KMS-11 (cell line): ENCODE data around the gene LDLRAD3.

Source experiments
- H2AFZ ChIP-seq: fragments of 200-600 bp; sonication (generic); 2 replicates; pipeline ENCODE4 v1.6.1; 2016; ENCODE audit warnings: antibody characterized with exemption, mixed run types, low read depth
- H3K27ac ChIP-seq: fragments of 200-600 bp; sonication (generic); 2 replicates; pipeline ENCODE4 v1.6.1; 2016; ENCODE audit warnings: mild to moderate bottlenecking, mixed run types
- H3K27me3 ChIP-seq: fragments of 200-600 bp; sonication (generic); 2 replicates; pipeline ENCODE4 v1.6.1; 2017; ENCODE audit warnings: mild to moderate bottlenecking, low read depth, mixed run types, moderate library complexity; ENCODE audit not compliant: insufficient read depth
- H3K36me3 ChIP-seq: fragments of 200-600 bp; sonication (generic); 2 replicates; pipeline ENCODE4 v1.6.1; 2017; ENCODE audit warnings: mild to moderate bottlenecking, mixed run types; ENCODE audit not compliant: insufficient read depth
- H3K4me1 ChIP-seq: fragments of 200-600 bp; sonication (generic); 2 replicates; pipeline ENCODE4 v1.6.1; 2016; ENCODE audit warnings: mild to moderate bottlenecking, low read depth, mixed run types; ENCODE audit not compliant: poor library complexity, severe bottlenecking
- H3K4me2 ChIP-seq: fragments of 200-600 bp; sonication (generic); 2 replicates; pipeline ENCODE4 v1.7.0; 2016; ENCODE audit warnings: mild to moderate bottlenecking, mixed run types
- H3K4me3 ChIP-seq: fragments of 200-600 bp; sonication (generic); IDR thresholded peaks from 2 replicates; pipeline ENCODE4 v1.6.1; 2017; ENCODE audit warnings: low read depth, low read length, mixed read lengths; ENCODE audit not compliant: insufficient read depth
- H3K79me2 ChIP-seq: fragments of 200-600 bp; sonication (generic); 2 replicates; pipeline ENCODE4 v1.6.1; 2016; ENCODE audit warnings: low read depth, mixed run types; ENCODE audit not compliant: insufficient read depth
- H3K9ac ChIP-seq: fragments of 200-600 bp; sonication (generic); 2 replicates; pipeline ENCODE4 v1.6.1; 2016; ENCODE audit warnings: mild to moderate bottlenecking, mixed run types
- H4K20me1 ChIP-seq: fragments of 200-600 bp; sonication (generic); 2 replicates; pipeline ENCODE4 v1.6.1; 2016; ENCODE audit warnings: mild to moderate bottlenecking, mixed run types; ENCODE audit not compliant: insufficient read depth
- CTCF ChIP-seq: fragments of 200-600 bp; sonication (generic); conservative IDR thresholded peaks from 2 replicates; pipeline ENCODE4 v1.6.1; 2017; ENCODE audit warnings: low read depth, mild to moderate bottlenecking, antibody characterized with exemption, low read length, moderate library complexity, mixed read lengths

Gene LDLRAD3

GRCh38 chr11:36108881-36109589 lies 165.2 kb downstream of the LDLRAD3 start:
- TF ChIP-seq CTCF = no peak
- H3K79me2 ChIP-seq = no peaks in the 10 kb centered on the region
- no peaks in the 10 kb centered on the region for H3K27me3 ChIP-seq
- no peak overlapping the region for H3K4me3 ChIP-seq
- peaks cover 46% of the 10 kb centered on the region for H3K4me1 ChIP-seq
- peak overlapping the region; percentile 91 for H3K4me2 ChIP-seq
- no peaks in the 10 kb centered on the region for H4K20me1 ChIP-seq
- H2AFZ ChIP-seq = no peak overlapping the region
- H3K27ac ChIP-seq = peak overlapping the region; percentile 84; the same call in 1 of the 2 replicates
- H3K9ac ChIP-seq = no peak overlapping the region; the same call in 1 of the 2 replicates
- H3K36me3 ChIP-seq = no peaks in the 10 kb centered on the region

- no peaks in the 10 kb centered on the region for H3K27me3 ChIP-seq
- no peak overlapping the region for H2AFZ ChIP-seq
- H3K4me3 ChIP-seq = no peak overlapping the region
- H3K4me2 ChIP-seq = peak overlapping the region; percentile 91
- no peak for TF ChIP-seq CTCF
- H3K36me3 ChIP-seq = no peaks in the 10 kb centered on the region
- no peaks in the 10 kb centered on the region for H3K79me2 ChIP-seq
- H3K27ac ChIP-seq = peak overlapping the region; percentile 84
- H3K4me1 ChIP-seq = peaks cover 46% of the 10 kb centered on the region
- H3K9ac ChIP-seq = no peak overlapping the region; the same call in 1 of the 2 replicates
- H4K20me1 ChIP-seq = no peaks in the 10 kb centered on the region
Observed at GRCh38 chr11:36109590-36109849, 165.7 kb downstream of the LDLRAD3 start.

- H3K4me3 ChIP-seq = no peak overlapping the region
- no peaks in the 10 kb centered on the region for H3K36me3 ChIP-seq
- TF ChIP-seq CTCF = no peak
- no peaks in the 10 kb centered on the region for H3K27me3 ChIP-seq
- H3K79me2 ChIP-seq = no peaks in the 10 kb centered on the region
- H3K4me1 ChIP-seq = peaks cover 46% of the 10 kb centered on the region
- H2AFZ ChIP-seq = peak overlapping the region; percentile 35
- peak overlapping the region; percentile 91 for H3K4me2 ChIP-seq
- H4K20me1 ChIP-seq = no peaks in the 10 kb centered on the region
- peak overlapping the region; percentile 37; the same call in 1 of the 2 replicates for H3K9ac ChIP-seq
- H3K27ac ChIP-seq = peak overlapping the region; percentile 84
Observed at GRCh38 chr11:36109850-36110606, 166.2 kb downstream of the LDLRAD3 start.

GRCh38 chr11:36110668-36111410 lies 167.0 kb downstream of the LDLRAD3 start:
- Histone ChIP-seq H3K36me3 (no peaks in the 10 kb centered on the region), H3K9ac (peak overlapping the region; percentile 37; the same call in 1 of the 2 replicates), H3K79me2 (no peaks in the 10 kb centered on the region), H3K27ac (peak overlapping the region; percentile 84), H3K4me2 (peak overlapping the region; percentile 91), H2AFZ (peak overlapping the region; percentile 35), H3K27me3 (no peaks in the 10 kb centered on the region), H3K4me3 (no peak overlapping the region), H3K4me1 (peaks cover 46% of the 10 kb centered on the region), H4K20me1 (no peaks in the 10 kb centered on the region)
- TF ChIP-seq CTCF = no peak
